Upper lobe of left lung (tissue), 6 donors: ENCODE measurements around the gene MT1G. TPM values are rescaled to one million over a fixed set of nuclear protein-coding genes. Genes with fewer than 3 reads are reported as not detected.

ENCODE experiments used
- ATAC-seq, 2 donors: fragments of 200-7000 bp; cut with Tn5 transposase; one replicate each; pipeline ENCODE4 v1.9.1; 2022; ENCODE audit warnings: mild to moderate bottlenecking in 2 of 2, moderate library complexity in 2 of 2; ENCODE audit not compliant: low FRiP score in 2 of 2
- DNase-seq, 2 donors: peaks; one replicate each; pipeline ENCODE4 v3.0.0-alpha.2; 2019 to 2020
- H3K27ac ChIP-seq, 4 donors: fragments of 200-600 bp; sonication (generic); one replicate each; pipeline ENCODE4 v1.5.1; 2016 to 2019
- H3K27me3 ChIP-seq, 4 donors: fragments of 200-600 bp; sonication (generic); one replicate each; pipeline ENCODE4 v1.5.1; 2017 to 2019
- H3K36me3 ChIP-seq, 4 donors: fragments of 200-600 bp; sonication (generic); one replicate each; pipeline ENCODE4 v1.5.1; 2016 to 2019
- H3K4me1 ChIP-seq, 4 donors: fragments of 200-600 bp; sonication (generic); one replicate each; pipeline ENCODE4 v1.5.1; 2018 to 2019
- H3K4me3 ChIP-seq, 4 donors: fragments of 200-600 bp; sonication (generic); one replicate each; pipeline ENCODE4 v1.5.1; 2017 to 2019; ENCODE audit warnings: mild to moderate bottlenecking in 2 of 4, moderate library complexity in 1 of 4
- H3K9me3 ChIP-seq, 4 donors: fragments of 200-600 bp; sonication (generic); one replicate each; pipeline ENCODE4 v1.5.1; 2018 to 2019
- CTCF ChIP-seq, 6 experiments: fragments of 450-650 bp in 4 of 6; fragments of 200-600 bp in 2 of 6; sonication (generic) in 2 of 6; IDR thresholded peaks; one replicate each; pipeline ENCODE4 v1.5.1; 2016 to 2019; ENCODE audit warnings: antibody characterized with exemption in 6 of 6
- EP300 ChIP-seq, 4 donors: sonication (generic); formaldehyde crosslinking; IDR thresholded peaks; one replicate each; pipeline ENCODE4 v1.5.1; 2017; ENCODE audit warnings: antibody characterized with exemption in 4 of 4, control low read depth in 2 of 4
- POLR2A ChIP-seq, 4 donors: fragments of 450-650 bp; IDR thresholded peaks; one replicate each; pipeline ENCODE4 v1.5.1; 2016 to 2017; ENCODE audit warnings: antibody characterized with exemption in 4 of 4, mild to moderate bottlenecking in 2 of 4
- POLR2AphosphoS5 ChIP-seq, 2 donors: sonication (generic); formaldehyde crosslinking; IDR thresholded peaks; one replicate each; pipeline ENCODE4 v1.5.1; 2017; ENCODE audit warnings: antibody characterized with exemption in 2 of 2
- WGBS, 2 donors: methylation state at CpG; one replicate each; pipeline ENCODE4 v1.1.5; 2017 to 2018; 5-methylcytosine and 5-hydroxymethylcytosine counted together
- total RNA-seq, 6 donors: library from RNA; depleted of rRNA in 4 of 6; stranded (reverse); fragments of >200 nt in 4 of 6; gene quantifications; one replicate each; pipeline versions ENCODE4 v1.1.0 to v1.2.1, GENCODE V29; 2016 to 2021
- donor health status: DM: no; HTN: no; CAD: no; lungs with moderate emphysema.
- donor health status: DM: no; HTN: yes; CAD: no; lungs with severe emphysema.

Gene MT1G
- total RNA-seq, 6 donors from 2014 or later, result 4.5 to 93.0 (median 14.0) TPM; not detected in 1

GRCh38 chr16:56647641-56648431, 20.0 kb downstream of the MT1G start:
- no peak overlapping the region for H3K4me3 ChIP-seq
- H3K4me1 ChIP-seq, result peaks cover 13 to 15% (median 14%) of the 10 kb centered on the region in 4 donors
- no peaks in the 10 kb centered on the region for H3K36me3 ChIP-seq
- H3K27me3 ChIP-seq, result no peaks in the 10 kb centered on the region
- no peaks in the 10 kb centered on the region for H3K9me3 ChIP-seq
- WGBS, 2 donors, result 43 to 60% methylated on average over 15 to 26 of the region's 33 CpGs
- no peak overlapping the region for H3K27ac ChIP-seq
- TF ChIP-seq CTCF (IDR thresholded peaks at IDR 0.05) (no peak), EP300 (IDR thresholded peaks at IDR 0.05) (no peak), POLR2AphosphoS5 (IDR thresholded peaks at IDR 0.05) (no peak), POLR2A (IDR thresholded peaks at IDR 0.05) (no peak)
- no peak for ATAC-seq
- DNase-seq, result peak in 1 of 2 donors; percentile 75

GRCh38 chr16:56645838-56646237, 22.0 kb downstream of the MT1G start:
- H3K4me3 ChIP-seq, result no peak overlapping the region
- no peak overlapping the region for H3K27ac ChIP-seq
- WGBS, 2 donors, result 0 to 43% methylated on average over 1 of the region's 1 CpG
- H3K4me1 ChIP-seq, result peaks cover 13 to 17% (median 16%) of the 10 kb centered on the region in 4 donors
- H3K9me3 ChIP-seq, result no peaks in the 10 kb centered on the region
- DNase-seq (no peak), ATAC-seq (no peak)
- H3K27me3 ChIP-seq, result no peaks in the 10 kb centered on the region
- no peak for TF ChIP-seq POLR2A (IDR thresholded peaks at IDR 0.05)
- no peak for TF ChIP-seq CTCF (IDR thresholded peaks at IDR 0.05)
- TF ChIP-seq EP300 (IDR thresholded peaks at IDR 0.05), result no peak
- no peak for TF ChIP-seq POLR2AphosphoS5 (IDR thresholded peaks at IDR 0.05)
- no peaks in the 10 kb centered on the region for H3K36me3 ChIP-seq

GRCh38 chr16:56645311-56645710, 22.6 kb downstream of the MT1G start:
- no peak overlapping the region for H3K4me3 ChIP-seq
- no peaks in the 10 kb centered on the region for H3K9me3 ChIP-seq
- WGBS, 2 donors, result 86 to 88% methylated on average over 1 of the region's 1 CpG
- TF ChIP-seq POLR2A (IDR thresholded peaks at IDR 0.05) (no peak), POLR2AphosphoS5 (IDR thresholded peaks at IDR 0.05) (no peak), EP300 (IDR thresholded peaks at IDR 0.05) (no peak), CTCF (IDR thresholded peaks at IDR 0.05) (no peak)
- H3K4me1 ChIP-seq, result peaks cover 13 to 17% (median 16%) of the 10 kb centered on the region in 4 donors
- DNase-seq (no peak), ATAC-seq (no peak)
- H3K27me3 ChIP-seq, result no peaks in the 10 kb centered on the region
- no peaks in the 10 kb centered on the region for H3K36me3 ChIP-seq
- no peak overlapping the region for H3K27ac ChIP-seq

- Histone ChIP-seq H3K4me1 (peaks cover 17 to 25% (median 20%) of the 10 kb centered on the region in 4 donors), H3K36me3 (no peaks in the 10 kb centered on the region), H3K27me3 (peaks cover 0 to 2% (median 0%) of the 10 kb centered on the region in 4 donors), H3K4me3 (peak overlapping the region in 3 of 4 donors; percentile 37 to 48 (median 47)), H3K27ac (peak overlapping the region in 1 of 4 donors; percentile 53), H3K9me3 (no peaks in the 10 kb centered on the region)
- DNase-seq, result no peak
- TF ChIP-seq EP300 (IDR thresholded peaks at IDR 0.05) (no peak), CTCF (IDR thresholded peaks at IDR 0.05) (peak in 1 of 6 experiments; percentile 3), POLR2A (IDR thresholded peaks at IDR 0.05) (no peak), POLR2AphosphoS5 (IDR thresholded peaks at IDR 0.05) (no peak)
- ATAC-seq, result no peak
- WGBS, 2 donors, result 53 to 57% methylated on average over 5 of the region's 5 CpGs
These were observed 24.0 kb downstream of the MT1G start for GRCh38 chr16:56643833-56644232.
